ENCODE data around the gene RNF223. TPM values are rescaled to one million over a fixed set of nuclear protein-coding genes. Genes with fewer than 3 reads are reported as not detected.

Gene RNF223
- total RNA-seq, 1 donor from 2014 or later, result 0.65 TPM

DNA sequence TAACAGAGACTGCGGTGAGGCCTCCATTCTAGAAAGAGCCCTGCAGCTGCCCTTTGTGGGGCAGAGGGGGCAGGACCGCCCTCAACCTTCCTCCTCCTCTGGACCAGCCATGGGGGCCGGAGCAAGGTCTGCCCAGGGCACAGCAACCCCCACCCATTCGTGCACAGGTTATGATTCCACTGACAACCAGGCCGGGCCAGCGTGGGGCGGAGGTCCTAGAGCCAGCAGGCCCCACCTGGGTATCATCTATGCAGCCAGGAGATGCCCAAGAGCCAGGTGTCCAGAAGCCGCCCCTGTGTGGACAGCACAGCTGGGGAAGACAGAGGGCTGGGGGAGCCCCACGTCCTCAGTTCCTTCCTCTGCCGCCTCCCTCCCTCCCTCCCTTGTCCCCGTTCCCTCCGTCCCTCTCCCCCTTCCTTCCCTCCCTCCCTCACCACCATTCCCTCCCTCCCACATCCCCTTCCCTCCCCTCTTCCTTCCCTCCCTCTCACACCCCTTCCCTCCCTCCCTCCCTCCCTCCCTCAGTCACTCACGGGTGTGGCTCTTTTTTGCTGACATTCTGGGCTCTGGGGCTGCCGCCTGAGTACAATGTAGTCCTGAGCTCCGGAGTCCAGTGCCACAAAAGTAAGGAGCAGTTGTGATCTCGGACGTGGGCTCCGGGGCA is 12.3 kb downstream of the RNF223 start:
- Histone ChIP-seq H3K9me3 (no peaks in the 10 kb centered on the region), H3K4me3 (no peak overlapping the region), H3K27ac (no peak overlapping the region), H3K4me1 (peaks cover 26% of the 10 kb centered on the region), H3K36me3 (no peaks in the 10 kb centered on the region), H3K27me3 (ENCODE audit: low read depth) (peaks cover 60% of the 10 kb centered on the region)
- ATAC-seq (no peak), DNase-seq (no peak)
- intact Hi-C loops (cut with DNase I), result no loop called here
- TF ChIP-seq, protein P1, sequence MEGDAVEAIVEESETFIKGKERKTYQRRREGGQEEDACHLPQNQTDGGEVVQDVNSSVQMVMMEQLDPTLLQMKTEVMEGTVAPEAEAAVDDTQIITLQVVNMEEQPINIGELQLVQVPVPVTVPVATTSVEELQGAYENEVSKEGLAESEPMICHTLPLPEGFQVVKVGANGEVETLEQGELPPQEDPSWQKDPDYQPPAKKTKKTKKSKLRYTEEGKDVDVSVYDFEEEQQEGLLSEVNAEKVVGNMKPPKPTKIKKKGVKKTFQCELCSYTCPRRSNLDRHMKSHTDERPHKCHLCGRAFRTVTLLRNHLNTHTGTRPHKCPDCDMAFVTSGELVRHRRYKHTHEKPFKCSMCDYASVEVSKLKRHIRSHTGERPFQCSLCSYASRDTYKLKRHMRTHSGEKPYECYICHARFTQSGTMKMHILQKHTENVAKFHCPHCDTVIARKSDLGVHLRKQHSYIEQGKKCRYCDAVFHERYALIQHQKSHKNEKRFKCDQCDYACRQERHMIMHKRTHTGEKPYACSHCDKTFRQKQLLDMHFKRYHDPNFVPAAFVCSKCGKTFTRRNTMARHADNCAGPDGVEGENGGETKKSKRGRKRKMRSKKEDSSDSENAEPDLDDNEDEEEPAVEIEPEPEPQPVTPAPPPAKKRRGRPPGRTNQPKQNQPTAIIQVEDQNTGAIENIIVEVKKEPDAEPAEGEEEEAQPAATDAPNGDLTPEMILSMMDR (IDR thresholded peaks at IDR 0.05), result no peak

DNA sequence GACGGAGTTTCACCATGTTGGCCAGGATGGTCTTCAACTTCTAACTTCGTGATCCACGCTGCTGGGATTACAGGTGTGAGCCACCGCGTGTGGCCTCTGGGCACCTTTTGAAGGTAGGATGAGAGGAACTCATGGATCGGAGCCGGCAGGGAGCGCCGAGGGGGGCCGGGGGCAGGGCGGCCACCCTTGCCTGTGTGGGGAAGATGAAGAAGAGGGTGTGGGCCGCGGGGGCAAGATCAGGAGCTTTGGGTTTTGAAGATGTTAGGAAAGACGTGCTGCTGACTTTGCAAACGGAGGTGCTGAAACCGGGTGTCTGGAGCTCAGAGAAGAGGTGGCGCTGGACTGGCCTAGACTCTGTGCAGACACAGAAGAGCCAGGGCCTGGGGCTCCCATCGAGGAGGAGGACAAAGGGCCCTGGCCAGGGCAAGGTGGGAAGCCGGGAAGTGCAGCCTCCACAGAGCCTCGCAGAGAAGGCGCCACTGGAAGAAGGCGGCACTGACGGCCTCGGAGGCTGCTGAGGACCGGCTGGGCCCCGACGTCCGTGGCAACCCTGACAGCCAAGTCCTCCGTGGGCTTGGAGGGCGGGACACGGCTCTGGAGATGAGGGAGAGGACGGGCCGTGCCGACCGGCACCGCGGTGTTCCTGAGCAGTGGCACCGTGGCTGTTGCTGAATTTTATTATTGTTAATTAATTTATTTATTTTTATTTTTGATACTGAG is 13.7 kb downstream of the RNF223 start:
- ATAC-seq (no peak), DNase-seq (no peak)
- intact Hi-C loops (cut with DNase I), result no loop called here
- H3K9me3 ChIP-seq, result no peaks in the 10 kb centered on the region
- H3K4me3 ChIP-seq, result peak overlapping the region; percentile 62
- peaks cover 26% of the 10 kb centered on the region for H3K4me1 ChIP-seq
- TF ChIP-seq, protein P1 (IDR thresholded peaks at IDR 0.05), result no peak
- no peak overlapping the region for H3K27ac ChIP-seq
- no peaks in the 10 kb centered on the region for H3K36me3 ChIP-seq
- peaks cover 57% of the 10 kb centered on the region for H3K27me3 ChIP-seq (ENCODE audit: low read depth)

DNA sequence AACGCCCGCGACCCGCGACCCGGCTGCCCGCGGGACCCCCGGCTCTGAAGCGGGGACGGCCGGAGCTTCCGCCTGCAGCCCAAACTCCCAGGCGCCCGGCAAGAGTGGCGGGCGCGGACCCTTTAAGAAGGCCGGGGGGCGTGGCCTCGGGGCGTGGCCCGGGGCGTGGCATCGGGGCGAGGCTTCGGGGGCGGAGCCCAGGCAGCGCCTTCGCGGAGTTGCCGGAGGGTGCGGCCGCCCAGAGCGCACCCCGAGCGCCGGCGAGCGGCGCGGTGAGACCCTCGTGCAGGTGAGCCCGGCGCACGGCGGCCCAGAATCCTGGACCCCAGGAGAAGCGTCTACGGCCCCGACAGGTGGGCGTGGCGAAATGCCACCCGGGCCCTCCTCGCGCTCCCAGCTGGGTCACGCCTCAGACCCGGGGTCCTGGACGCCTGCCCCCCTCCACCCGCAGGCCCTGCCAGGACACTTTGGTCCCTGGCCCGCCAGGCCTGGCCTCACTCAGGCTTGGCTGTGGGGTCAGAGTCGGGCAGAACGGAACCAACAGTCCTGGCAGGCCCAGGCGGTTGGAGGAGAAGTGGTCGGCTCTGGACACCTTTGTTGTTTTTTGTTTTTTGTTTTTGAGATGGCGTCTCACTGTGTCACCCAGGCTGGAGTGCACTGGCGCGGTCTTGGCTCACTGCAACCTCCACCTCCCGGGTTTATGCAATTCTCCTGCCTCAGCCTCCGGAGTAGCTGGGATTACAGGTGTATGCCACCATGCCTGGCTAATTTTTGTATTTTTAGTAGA is 14.4 kb downstream of the RNF223 start:
- Histone ChIP-seq H3K9me3 (no peaks in the 10 kb centered on the region), H3K4me1 (peaks cover 26% of the 10 kb centered on the region), H3K27me3 (ENCODE audit: low read depth) (peaks cover 57% of the 10 kb centered on the region), H3K36me3 (peaks cover 4% of the 10 kb centered on the region), H3K27ac (no peak overlapping the region), H3K4me3 (peak overlapping the region; percentile 62)
- ATAC-seq (peak; percentile 92 to 93), DNase-seq (peak; percentile 92)
- intact Hi-C loops (cut with DNase I), result no loop called here
- TF ChIP-seq, protein P1 (IDR thresholded peaks at IDR 0.05), result peak; percentile 14

DNA sequence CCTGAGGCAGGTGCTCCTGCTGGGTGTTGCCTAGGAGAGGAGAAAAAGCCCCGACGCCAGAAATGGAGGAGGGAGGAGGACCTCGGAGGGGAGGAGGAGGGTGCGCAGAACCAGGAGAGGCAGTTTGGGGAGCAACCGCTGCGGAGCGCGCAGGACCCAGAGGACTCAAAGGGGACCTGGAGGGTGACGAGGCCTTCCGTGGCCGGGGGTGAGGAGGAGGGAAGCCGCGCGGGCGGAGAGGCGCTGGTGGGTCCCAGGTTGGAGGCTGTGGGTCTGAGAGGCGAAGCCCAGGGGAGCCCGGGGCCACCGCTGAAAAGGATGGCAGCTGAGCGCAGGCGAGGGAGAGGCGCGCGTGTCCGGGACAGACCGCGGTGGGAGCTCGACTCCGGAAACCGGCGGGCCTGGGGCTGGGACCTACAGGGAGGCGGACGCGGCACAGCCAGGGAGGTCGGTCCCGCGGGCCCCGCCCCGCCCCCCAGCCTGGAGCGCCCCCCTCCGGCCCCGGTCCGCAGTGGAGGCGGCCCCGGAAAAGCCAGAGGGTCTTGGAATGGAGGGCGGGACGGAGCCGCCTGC is 15.1 kb downstream of the RNF223 start:
- intact Hi-C loops (cut with DNase I), result no loop called here
- peak overlapping the region; percentile 62 for H3K4me3 ChIP-seq
- H3K4me1 ChIP-seq, result peaks cover 23% of the 10 kb centered on the region
- ATAC-seq (peak; percentile 23 to 48), DNase-seq (no peak)
- H3K27me3 ChIP-seq (ENCODE audit: low read depth), result peaks cover 51% of the 10 kb centered on the region
- H3K9me3 ChIP-seq, result no peaks in the 10 kb centered on the region
- TF ChIP-seq, protein P1 (IDR thresholded peaks at IDR 0.05), result peak; percentile 23
- H3K27ac ChIP-seq, result no peak overlapping the region
- H3K36me3 ChIP-seq, result peaks cover 11% of the 10 kb centered on the region
